Stomach (tissue), 9 donors: ENCODE results near the gene AMBP. TPM values are rescaled to one million over a fixed set of nuclear protein-coding genes. Genes with fewer than 3 reads are reported as not detected.

Source experiments
- DNase-seq, 2 donors: peaks; one replicate each; pipeline versions ENCODE4 v3.0.0 to v3.0.0-alpha.2; 2013 to 2019
- H3K27ac ChIP-seq, 5 donors: fragments of 200-600 bp in 4 of 5; sonication (generic) in 4 of 5; one replicate each; pipeline ENCODE4 v1.5.1; 2013 to 2019; ENCODE audit warnings: mild to moderate bottlenecking in 1 of 5, moderate library complexity in 1 of 5
- H3K27me3 ChIP-seq, 3 donors: fragments of 200-600 bp; sonication (generic); one replicate each; pipeline ENCODE4 v1.5.1; 2017 to 2019; ENCODE audit warnings: mixed run types in 1 of 3
- H3K36me3 ChIP-seq, 4 donors: fragments of 200-600 bp; sonication (generic); 1 replicate in 3 of 4; 2 replicates in 1 of 4; pipeline ENCODE4 v1.5.1; 2016 to 2019
- H3K4me1 ChIP-seq, 4 donors: fragments of 200-600 bp; sonication (generic); one replicate each; pipeline ENCODE4 v1.5.1; 2016 to 2019
- H3K4me3 ChIP-seq, 4 donors: fragments of 200-600 bp; sonication (generic) in 3 of 4; one replicate each; pipeline ENCODE4 v1.5.1; 2016 to 2019; ENCODE audit warnings: mild to moderate bottlenecking in 1 of 4
- H3K9me3 ChIP-seq, 4 donors: fragments of 200-600 bp; sonication (generic); one replicate each; pipeline ENCODE4 v1.5.1; 2016 to 2019
- EP300 ChIP-seq: sonication (generic); formaldehyde crosslinking; IDR thresholded peaks from one replicate; pipeline ENCODE4 v1.6.1; 2017; ENCODE audit warnings: antibody characterized with exemption
- POLR2A ChIP-seq, 4 donors: fragments of 450-650 bp; IDR thresholded peaks; one replicate each; pipeline ENCODE4 v1.6.1; 2016; ENCODE audit warnings: antibody characterized with exemption in 4 of 4, control low read depth in 2 of 4, mild to moderate bottlenecking in 1 of 4, moderate library complexity in 1 of 4
- POLR2AphosphoS5 ChIP-seq, 3 donors: sonication (generic); formaldehyde crosslinking; IDR thresholded peaks; one replicate each; pipeline ENCODE4 v1.6.1; 2016; ENCODE audit warnings: antibody characterized with exemption in 3 of 3
- WGBS, 5 donors: extraction: QIAGEN DNeasy Blood & Tissue Kit in 3 of 5; methylation state at CpG; one replicate each; pipeline versions ENCODE4 v1.1.5 to v1.1.7; 2013 to 2018; 5-methylcytosine and 5-hydroxymethylcytosine counted together
- intact Hi-C: fragments of 100-400 bp; cut with DNase I; formaldehyde crosslinking; loops from one replicate; pipeline ENCODE4 v1.15.1; 2023; ENCODE audit warnings: low total_unique reads
- polyA plus RNA-seq, 3 donors: library from polyadenylated mRNA; stranded (reverse); fragments of 200-250 nt; gene quantifications; one replicate each; pipeline ENCODE4 v1.2.3, GENCODE V29; 2013
- total RNA-seq, 5 donors: library from RNA; depleted of rRNA; stranded (reverse); fragments of >200 nt; gene quantifications; one replicate each; pipeline versions ENCODE4 v1.1.0 to v1.2.3, GENCODE V29; 2014 to 2016
- TF ChIP-seq, protein P1 (sequence below), 7 experiments: fragments of 450-650 bp in 4 of 7; fragments of 200-600 bp in 3 of 7; sonication (generic) in 3 of 7; IDR thresholded peaks; one replicate each; pipeline ENCODE4 v1.5.1; 2016 to 2019; ENCODE audit warnings: antibody characterized with exemption in 7 of 7, control low read depth in 2 of 7, mild to moderate bottlenecking in 1 of 7
- donor health status: healthy with polysubstance abuse.
- donor health status: Bipolar disorder and iron deficiency.
- donor health status: healthy.

The AMBP gene
- total and polyA plus RNA-seq, 8 donors, result 0.89 to 3.3 (median 2.5) TPM; not detected in 2

DNA sequence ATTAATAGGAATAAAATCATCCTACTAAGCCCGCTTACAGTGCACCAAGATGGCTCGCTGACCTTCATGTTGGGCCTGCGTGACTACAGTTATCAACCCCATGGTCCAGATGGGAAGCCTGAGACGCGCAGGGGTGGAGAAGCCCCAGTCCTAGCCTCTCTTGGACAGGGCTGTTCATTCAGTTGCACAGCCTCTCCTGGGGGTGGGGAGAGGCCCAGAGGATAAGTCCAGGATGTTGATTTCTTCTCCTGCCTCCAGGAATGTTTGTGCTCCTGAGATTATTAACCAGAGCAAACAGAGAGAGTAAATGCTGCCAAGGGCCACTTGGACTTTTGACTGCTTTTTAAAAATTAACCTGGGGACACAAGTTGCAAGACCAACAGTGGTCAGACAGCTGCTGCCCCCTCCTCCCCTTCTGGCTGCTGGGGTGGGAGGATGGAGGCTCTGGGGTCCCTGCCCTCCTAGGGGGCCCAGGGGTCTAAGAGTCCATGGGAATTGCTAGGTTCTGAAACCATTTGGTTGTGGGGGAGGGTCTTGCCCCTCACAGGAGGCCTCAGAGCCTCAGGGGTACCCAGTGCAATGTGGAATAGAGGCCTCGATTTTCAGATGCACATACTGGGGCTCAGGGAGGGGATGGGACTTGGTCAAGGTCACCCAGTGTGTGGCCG, 2.8 kb upstream of the AMBP start:
- 37 to 62% (median 43%) methylated on average over 7 of the region's 7 CpGs for WGBS, 5 donors
- H3K4me3 ChIP-seq, result peak overlapping the region in 1 of 4 donors; percentile 3
- H3K27ac ChIP-seq, result peak overlapping the region; percentile 70 to 80 (median 74)
- intact Hi-C loops, result no loop called here
- H3K9me3 ChIP-seq, result no peaks in the 10 kb centered on the region
- H3K4me1 ChIP-seq, result peaks cover 39 to 60% (median 49%) of the 10 kb centered on the region in 4 donors
- no peak for TF ChIP-seq POLR2A (IDR thresholded peaks at IDR 0.05)
- no peak for TF ChIP-seq EP300
- TF ChIP-seq, protein P1, sequence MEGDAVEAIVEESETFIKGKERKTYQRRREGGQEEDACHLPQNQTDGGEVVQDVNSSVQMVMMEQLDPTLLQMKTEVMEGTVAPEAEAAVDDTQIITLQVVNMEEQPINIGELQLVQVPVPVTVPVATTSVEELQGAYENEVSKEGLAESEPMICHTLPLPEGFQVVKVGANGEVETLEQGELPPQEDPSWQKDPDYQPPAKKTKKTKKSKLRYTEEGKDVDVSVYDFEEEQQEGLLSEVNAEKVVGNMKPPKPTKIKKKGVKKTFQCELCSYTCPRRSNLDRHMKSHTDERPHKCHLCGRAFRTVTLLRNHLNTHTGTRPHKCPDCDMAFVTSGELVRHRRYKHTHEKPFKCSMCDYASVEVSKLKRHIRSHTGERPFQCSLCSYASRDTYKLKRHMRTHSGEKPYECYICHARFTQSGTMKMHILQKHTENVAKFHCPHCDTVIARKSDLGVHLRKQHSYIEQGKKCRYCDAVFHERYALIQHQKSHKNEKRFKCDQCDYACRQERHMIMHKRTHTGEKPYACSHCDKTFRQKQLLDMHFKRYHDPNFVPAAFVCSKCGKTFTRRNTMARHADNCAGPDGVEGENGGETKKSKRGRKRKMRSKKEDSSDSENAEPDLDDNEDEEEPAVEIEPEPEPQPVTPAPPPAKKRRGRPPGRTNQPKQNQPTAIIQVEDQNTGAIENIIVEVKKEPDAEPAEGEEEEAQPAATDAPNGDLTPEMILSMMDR (IDR thresholded peaks at IDR 0.05), result no peak
- peak in 2 of 3 donors; percentile 5 to 33 for TF ChIP-seq POLR2AphosphoS5 (IDR thresholded peaks at IDR 0.05)
- peak; percentile 63 to 91 for DNase-seq
- H3K27me3 ChIP-seq, result peaks cover 0 to 7% (median 0%) of the 10 kb centered on the region in 3 donors
- no peaks in the 10 kb centered on the region for H3K36me3 ChIP-seq

- H3K27me3 ChIP-seq, result peaks cover 0 to 7% (median 0%) of the 10 kb centered on the region in 3 donors
- TF ChIP-seq, protein P1 (IDR thresholded peaks at IDR 0.05), result no peak
- no peak for TF ChIP-seq POLR2AphosphoS5 (IDR thresholded peaks at IDR 0.05)
- TF ChIP-seq POLR2A (IDR thresholded peaks at IDR 0.05), result no peak
- no peak for TF ChIP-seq EP300
- H3K4me3 ChIP-seq, result peak overlapping the region in 1 of 4 donors; percentile 3
- intact Hi-C loops, result no loop called here
- H3K9me3 ChIP-seq, result no peaks in the 10 kb centered on the region
- DNase-seq, result no peak
- WGBS, 5 donors, result 55 to 71% (median 69%) methylated on average over 5 of the region's 5 CpGs
- no peaks in the 10 kb centered on the region for H3K36me3 ChIP-seq
- H3K27ac ChIP-seq, result peak overlapping the region; percentile 70 to 80 (median 74)
- H3K4me1 ChIP-seq, result peaks cover 39 to 60% (median 49%) of the 10 kb centered on the region in 4 donors
Measured at GRCh38 chr9:114080195-114080772, 2.2 kb upstream of the AMBP start.

DNA sequence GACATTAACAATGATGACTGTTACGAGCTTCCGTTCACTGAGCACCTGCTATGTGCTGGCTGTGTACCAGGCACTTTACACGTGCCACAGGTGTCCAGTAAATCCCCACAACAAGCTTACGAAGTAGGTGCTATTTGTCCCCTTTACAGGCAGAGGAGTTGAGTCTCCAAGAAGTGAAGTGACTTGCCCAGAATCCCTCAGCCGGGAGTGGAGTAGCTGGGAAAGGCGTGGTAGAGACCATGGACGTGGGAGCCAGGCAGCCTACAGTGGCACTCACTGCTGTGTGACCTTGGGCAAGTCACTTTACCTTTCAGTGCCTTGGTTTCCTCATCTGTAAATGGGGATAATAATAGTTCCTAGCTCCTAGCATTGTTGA, 669 bp upstream of the AMBP start:
- Histone ChIP-seq H3K27me3 (peaks cover 0 to 7% (median 0%) of the 10 kb centered on the region in 3 donors), H3K4me3 (no peak overlapping the region), H3K36me3 (no peaks in the 10 kb centered on the region), H3K4me1 (peaks cover 39 to 60% (median 49%) of the 10 kb centered on the region in 4 donors), H3K9me3 (no peaks in the 10 kb centered on the region), H3K27ac (peak overlapping the region in 2 of 5 donors; percentile 2 to 18)
- no peak for TF ChIP-seq EP300
- TF ChIP-seq POLR2A (IDR thresholded peaks at IDR 0.05), result no peak
- TF ChIP-seq, protein P1 (IDR thresholded peaks at IDR 0.05), result no peak
- TF ChIP-seq POLR2AphosphoS5 (IDR thresholded peaks at IDR 0.05), result no peak
- no peak for DNase-seq
- intact Hi-C loops, result no loop called here
- WGBS, 5 donors, result 70 to 82% (median 76%) methylated on average over 7 of the region's 7 CpGs

DNA sequence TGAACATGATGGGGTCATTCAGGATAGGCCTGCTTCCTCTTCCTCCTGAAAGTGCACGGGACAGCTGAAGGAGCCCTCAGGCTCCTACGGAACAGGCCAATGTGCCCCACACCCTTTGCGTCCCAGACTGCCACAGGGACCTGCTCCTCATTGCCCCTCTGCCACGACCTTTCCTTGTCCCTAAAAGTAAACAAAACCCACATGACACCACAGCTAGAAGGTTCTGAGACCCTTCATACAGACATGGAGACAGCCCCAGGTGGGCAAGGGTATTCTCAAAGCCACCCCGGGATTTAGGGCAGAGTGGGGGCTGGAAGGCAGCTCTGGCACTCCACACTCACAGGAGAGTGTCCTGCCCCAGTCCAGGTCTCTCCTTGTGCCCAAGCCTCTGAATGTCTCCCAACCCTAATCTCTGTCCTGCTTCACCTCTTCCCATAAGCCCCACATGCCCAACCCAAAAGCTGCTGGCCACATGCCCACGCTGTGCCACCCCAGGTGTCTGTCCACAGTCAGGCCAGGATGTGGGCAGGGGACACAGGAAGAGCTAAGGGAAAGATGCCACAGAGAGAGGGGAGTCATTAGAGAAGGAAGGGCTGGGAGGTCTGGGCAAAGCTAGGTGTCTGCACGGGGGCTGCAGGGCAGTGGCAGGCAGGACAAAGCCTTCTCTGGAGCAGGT, 800 bp downstream of the AMBP start:
- Histone ChIP-seq H3K27ac (peak overlapping the region in 2 of 5 donors; percentile 2 to 18), H3K9me3 (no peaks in the 10 kb centered on the region), H3K4me1 (peaks cover 39 to 63% (median 48%) of the 10 kb centered on the region in 4 donors), H3K36me3 (no peaks in the 10 kb centered on the region), H3K4me3 (no peak overlapping the region), H3K27me3 (peaks cover 0 to 7% (median 0%) of the 10 kb centered on the region in 3 donors)
- intact Hi-C loops, result no loop called here
- no peak for DNase-seq
- WGBS, 5 donors, result 48 to 60% (median 54%) methylated on average over 7 of the region's 7 CpGs
- TF ChIP-seq EP300, result no peak
- TF ChIP-seq, protein P1 (IDR thresholded peaks at IDR 0.05), result no peak
- TF ChIP-seq POLR2AphosphoS5 (IDR thresholded peaks at IDR 0.05), result no peak
- TF ChIP-seq POLR2A (IDR thresholded peaks at IDR 0.05), result no peak
